ENCODE results near the gene BTBD2. TPM values are rescaled to one million over a fixed set of nuclear protein-coding genes. Genes with fewer than 3 reads are reported as not detected.

BTBD2 gene
- total and polyA plus RNA-seq, 10 of the 15 experiments (the other 5 are each of a cell fraction or from before 2014, with no cell fraction given): 0.13 to 66.2 (median 10.4) TPM

DNA sequence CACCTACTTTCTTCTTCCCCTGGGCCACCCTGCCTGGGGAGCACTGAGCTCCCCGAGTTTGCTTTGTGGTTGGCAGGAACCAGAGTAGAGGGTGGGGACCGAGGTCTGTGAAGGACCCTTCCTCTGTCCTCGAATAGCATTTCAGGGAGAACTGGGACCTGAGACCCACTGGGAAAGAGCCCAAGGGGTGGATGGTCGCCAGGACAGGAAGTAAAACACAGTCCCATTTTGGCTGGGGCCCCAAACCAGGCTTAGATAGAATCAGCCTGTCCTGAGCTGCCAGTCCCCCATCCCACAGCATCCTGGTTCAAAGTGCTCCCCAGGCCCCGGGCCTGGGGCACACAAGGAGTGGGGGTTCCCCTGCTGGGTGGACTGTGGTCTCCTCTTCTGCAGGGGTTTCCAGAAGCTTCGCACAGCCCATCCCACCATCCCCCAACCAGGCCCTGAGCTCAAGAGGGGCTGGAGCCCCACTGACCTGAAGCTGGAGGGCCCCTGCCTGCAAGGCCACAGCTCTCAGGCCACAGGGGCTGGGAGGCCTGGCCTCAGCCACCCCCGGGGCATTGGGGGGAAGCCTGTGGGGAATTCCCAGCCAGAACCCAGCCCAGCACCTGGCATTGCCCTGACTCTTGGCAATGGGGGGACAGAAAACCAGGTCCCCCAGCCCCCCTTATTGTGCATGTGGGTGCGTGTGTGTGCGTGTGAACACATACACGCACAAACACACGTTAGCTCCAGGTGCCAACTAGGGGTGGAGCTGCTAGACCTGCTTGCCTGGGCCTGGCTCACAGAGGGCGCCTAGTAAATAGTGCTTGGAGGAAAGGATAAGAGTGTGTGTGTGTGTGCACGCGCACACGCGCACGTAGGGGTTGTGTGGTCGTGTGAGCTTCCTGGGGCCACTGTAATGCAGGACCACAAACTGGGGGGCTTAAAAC, 36.5 kb upstream of the BTBD2 start (continued):
- TF ChIP-seq, protein P1, sequence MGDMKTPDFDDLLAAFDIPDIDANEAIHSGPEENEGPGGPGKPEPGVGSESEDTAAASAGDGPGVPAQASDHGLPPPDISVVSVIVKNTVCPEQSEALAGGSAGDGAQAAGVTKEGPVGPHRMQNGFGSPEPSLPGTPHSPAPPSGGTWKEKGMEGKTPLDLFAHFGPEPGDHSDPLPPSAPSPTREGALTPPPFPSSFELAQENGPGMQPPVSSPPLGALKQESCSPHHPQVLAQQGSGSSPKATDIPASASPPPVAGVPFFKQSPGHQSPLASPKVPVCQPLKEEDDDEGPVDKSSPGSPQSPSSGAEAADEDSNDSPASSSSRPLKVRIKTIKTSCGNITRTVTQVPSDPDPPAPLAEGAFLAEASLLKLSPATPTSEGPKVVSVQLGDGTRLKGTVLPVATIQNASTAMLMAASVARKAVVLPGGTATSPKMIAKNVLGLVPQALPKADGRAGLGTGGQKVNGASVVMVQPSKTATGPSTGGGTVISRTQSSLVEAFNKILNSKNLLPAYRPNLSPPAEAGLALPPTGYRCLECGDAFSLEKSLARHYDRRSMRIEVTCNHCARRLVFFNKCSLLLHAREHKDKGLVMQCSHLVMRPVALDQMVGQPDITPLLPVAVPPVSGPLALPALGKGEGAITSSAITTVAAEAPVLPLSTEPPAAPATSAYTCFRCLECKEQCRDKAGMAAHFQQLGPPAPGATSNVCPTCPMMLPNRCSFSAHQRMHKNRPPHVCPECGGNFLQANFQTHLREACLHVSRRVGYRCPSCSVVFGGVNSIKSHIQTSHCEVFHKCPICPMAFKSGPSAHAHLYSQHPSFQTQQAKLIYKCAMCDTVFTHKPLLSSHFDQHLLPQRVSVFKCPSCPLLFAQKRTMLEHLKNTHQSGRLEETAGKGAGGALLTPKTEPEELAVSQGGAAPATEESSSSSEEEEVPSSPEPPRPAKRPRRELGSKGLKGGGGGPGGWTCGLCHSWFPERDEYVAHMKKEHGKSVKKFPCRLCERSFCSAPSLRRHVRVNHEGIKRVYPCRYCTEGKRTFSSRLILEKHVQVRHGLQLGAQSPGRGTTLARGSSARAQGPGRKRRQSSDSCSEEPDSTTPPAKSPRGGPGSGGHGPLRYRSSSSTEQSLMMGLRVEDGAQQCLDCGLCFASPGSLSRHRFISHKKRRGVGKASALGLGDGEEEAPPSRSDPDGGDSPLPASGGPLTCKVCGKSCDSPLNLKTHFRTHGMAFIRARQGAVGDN (IDR thresholded peaks at IDR 0.05): peak; percentile 87
- TF ChIP-seq, protein P2, sequence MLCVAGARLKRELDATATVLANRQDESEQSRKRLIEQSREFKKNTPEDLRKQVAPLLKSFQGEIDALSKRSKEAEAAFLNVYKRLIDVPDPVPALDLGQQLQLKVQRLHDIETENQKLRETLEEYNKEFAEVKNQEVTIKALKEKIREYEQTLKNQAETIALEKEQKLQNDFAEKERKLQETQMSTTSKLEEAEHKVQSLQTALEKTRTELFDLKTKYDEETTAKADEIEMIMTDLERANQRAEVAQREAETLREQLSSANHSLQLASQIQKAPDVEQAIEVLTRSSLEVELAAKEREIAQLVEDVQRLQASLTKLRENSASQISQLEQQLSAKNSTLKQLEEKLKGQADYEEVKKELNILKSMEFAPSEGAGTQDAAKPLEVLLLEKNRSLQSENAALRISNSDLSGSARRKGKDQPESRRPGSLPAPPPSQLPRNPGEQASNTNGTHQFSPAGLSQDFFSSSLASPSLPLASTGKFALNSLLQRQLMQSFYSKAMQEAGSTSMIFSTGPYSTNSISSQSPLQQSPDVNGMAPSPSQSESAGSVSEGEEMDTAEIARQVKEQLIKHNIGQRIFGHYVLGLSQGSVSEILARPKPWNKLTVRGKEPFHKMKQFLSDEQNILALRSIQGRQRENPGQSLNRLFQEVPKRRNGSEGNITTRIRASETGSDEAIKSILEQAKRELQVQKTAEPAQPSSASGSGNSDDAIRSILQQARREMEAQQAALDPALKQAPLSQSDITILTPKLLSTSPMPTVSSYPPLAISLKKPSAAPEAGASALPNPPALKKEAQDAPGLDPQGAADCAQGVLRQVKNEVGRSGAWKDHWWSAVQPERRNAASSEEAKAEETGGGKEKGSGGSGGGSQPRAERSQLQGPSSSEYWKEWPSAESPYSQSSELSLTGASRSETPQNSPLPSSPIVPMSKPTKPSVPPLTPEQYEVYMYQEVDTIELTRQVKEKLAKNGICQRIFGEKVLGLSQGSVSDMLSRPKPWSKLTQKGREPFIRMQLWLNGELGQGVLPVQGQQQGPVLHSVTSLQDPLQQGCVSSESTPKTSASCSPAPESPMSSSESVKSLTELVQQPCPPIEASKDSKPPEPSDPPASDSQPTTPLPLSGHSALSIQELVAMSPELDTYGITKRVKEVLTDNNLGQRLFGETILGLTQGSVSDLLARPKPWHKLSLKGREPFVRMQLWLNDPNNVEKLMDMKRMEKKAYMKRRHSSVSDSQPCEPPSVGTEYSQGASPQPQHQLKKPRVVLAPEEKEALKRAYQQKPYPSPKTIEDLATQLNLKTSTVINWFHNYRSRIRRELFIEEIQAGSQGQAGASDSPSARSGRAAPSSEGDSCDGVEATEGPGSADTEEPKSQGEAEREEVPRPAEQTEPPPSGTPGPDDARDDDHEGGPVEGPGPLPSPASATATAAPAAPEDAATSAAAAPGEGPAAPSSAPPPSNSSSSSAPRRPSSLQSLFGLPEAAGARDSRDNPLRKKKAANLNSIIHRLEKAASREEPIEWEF (IDR thresholded peaks at IDR 0.05; ENCODE audit: insufficient replicate concordance, low read depth, low read length): no peak
- TF ChIP-seq ZNF217 (IDR thresholded peaks at IDR 0.05) (peak; percentile 22; the same call in 1 of the 2 replicates), DPF2 (IDR thresholded peaks at IDR 0.05) (peak; percentile 70), POU2F2 (IDR thresholded peaks at IDR 0.05; ENCODE audit: borderline replicate concordance, low read depth, low read length) (no peak), MEF2B (IDR thresholded peaks at IDR 0.05; ENCODE audit: partially characterized antibody, poor library complexity, severe bottlenecking) (peak; percentile 82), REST (IDR thresholded peaks at IDR 0.05; ENCODE audit: low read depth, low read length) (no peak), IKZF2 (IDR thresholded peaks at IDR 0.05) (peak; percentile 61 to 78; a peak in 3 of 4 replicates), BCL11A (IDR thresholded peaks at IDR 0.05; ENCODE audit: low read depth, low read length) (no peak), ASH2L (IDR thresholded peaks at IDR 0.05; ENCODE audit: borderline replicate concordance, low read depth) (no peak)
- TF ChIP-seq, protein P3, sequence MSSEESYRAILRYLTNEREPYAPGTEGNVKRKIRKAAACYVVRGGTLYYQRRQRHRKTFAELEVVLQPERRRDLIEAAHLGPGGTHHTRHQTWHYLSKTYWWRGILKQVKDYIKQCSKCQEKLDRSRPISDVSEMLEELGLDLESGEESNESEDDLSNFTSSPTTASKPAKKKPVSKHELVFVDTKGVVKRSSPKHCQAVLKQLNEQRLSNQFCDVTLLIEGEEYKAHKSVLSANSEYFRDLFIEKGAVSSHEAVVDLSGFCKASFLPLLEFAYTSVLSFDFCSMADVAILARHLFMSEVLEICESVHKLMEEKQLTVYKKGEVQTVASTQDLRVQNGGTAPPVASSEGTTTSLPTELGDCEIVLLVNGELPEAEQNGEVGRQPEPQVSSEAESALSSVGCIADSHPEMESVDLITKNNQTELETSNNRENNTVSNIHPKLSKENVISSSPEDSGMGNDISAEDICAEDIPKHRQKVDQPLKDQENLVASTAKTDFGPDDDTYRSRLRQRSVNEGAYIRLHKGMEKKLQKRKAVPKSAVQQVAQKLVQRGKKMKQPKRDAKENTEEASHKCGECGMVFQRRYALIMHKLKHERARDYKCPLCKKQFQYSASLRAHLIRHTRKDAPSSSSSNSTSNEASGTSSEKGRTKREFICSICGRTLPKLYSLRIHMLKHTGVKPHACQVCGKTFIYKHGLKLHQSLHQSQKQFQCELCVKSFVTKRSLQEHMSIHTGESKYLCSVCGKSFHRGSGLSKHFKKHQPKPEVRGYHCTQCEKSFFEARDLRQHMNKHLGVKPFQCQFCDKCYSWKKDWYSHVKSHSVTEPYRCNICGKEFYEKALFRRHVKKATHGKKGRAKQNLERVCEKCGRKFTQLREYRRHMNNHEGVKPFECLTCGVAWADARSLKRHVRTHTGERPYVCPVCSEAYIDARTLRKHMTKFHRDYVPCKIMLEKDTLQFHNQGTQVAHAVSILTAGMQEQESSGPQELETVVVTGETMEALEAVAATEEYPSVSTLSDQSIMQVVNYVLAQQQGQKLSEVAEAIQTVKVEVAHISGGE (CRISPR knock-in tag; IDR thresholded peaks at IDR 0.05): no peak
